Activated T-helper 1 cell treated with anti-CD3 and anti-CD28 coated beads, Interleukin-2, amount 50 U/mL, for 16 hours (primary cell): ENCODE measurements around the gene BICC1.
"Not testable (repeated sequence)": the region's sequence is repeated elsewhere in the genome, so short reads cannot be mapped to it uniquely, and the experiment has no call there.

ENCODE experiments used
- DNase-seq, 2 donors: peaks; one replicate each; pipeline ENCODE4 v3.0.0-alpha.2; 2020; ENCODE audit warnings: low read depth in 1 of 2, low spot score in 1 of 2

The BICC1 gene

GRCh38 chr10:58565271-58565670 lies 52.6 kb downstream of the BICC1 start:
- no peak for DNase-seq

- no peak for DNase-seq
These were observed 55.0 kb downstream of the BICC1 start for GRCh38 chr10:58567652-58568051.

GRCh38 chr10:58568428-58568935 lies 55.8 kb downstream of the BICC1 start:
- DNase-seq: no peak

- DNase-seq: no peak
These were observed 57.6 kb downstream of the BICC1 start for GRCh38 chr10:58570307-58570723.

GRCh38 chr10:58570979-58571378 lies 58.3 kb downstream of the BICC1 start:
- DNase-seq: no peak

GRCh38 chr10:58573144-58573543 lies 60.5 kb downstream of the BICC1 start:
- DNase-seq: no peak

- no peak for DNase-seq
These were observed 61.4 kb downstream of the BICC1 start for GRCh38 chr10:58574058-58574457.

- no peak for DNase-seq
These were observed 62.8 kb downstream of the BICC1 start for GRCh38 chr10:58575491-58575890.

GRCh38 chr10:58576751-58577436 lies 64.2 kb downstream of the BICC1 start:
- DNase-seq: no peak

- DNase-seq: no peak
These were observed 64.7 kb downstream of the BICC1 start for GRCh38 chr10:58577437-58577777.

GRCh38 chr10:58578366-58578765 lies 65.7 kb downstream of the BICC1 start:
- no peak for DNase-seq

- no peak for DNase-seq
These were observed 66.5 kb downstream of the BICC1 start for GRCh38 chr10:58579011-58579655.

- no peak for DNase-seq
These were observed 69.4 kb downstream of the BICC1 start for GRCh38 chr10:58582045-58582444.

- DNase-seq: no peak
These were observed 72.8 kb downstream of the BICC1 start for GRCh38 chr10:58585435-58585834.

GRCh38 chr10:58586282-58587245 lies 73.9 kb downstream of the BICC1 start:
- DNase-seq: no peak

- DNase-seq: no peak
These were observed 75.0 kb downstream of the BICC1 start for GRCh38 chr10:58587676-58588075.

- DNase-seq: no peak
These were observed 76.1 kb downstream of the BICC1 start for GRCh38 chr10:58588673-58589265.

GRCh38 chr10:58590152-58590840 lies 77.6 kb downstream of the BICC1 start:
- no peak for DNase-seq

GRCh38 chr10:58590924-58591323 lies 78.3 kb downstream of the BICC1 start:
- DNase-seq: no peak

- DNase-seq: no peak
These were observed 80.3 kb downstream of the BICC1 start for GRCh38 chr10:58593008-58593407.

- DNase-seq: not testable (repeated sequence)
These were observed 84.5 kb downstream of the BICC1 start for GRCh38 chr10:58597211-58597610.
